OCI-LY7 (cell line): ENCODE data around the gene KIRREL3. TPM values are rescaled to one million over a fixed set of nuclear protein-coding genes. Genes with fewer than 3 reads are reported as not detected.

Source experiments
- BruUV-seq: library from RNA; stranded (reverse); fragments of 400-500 nt; replicated peaks from 2 replicates; lab custom pipeline; 2021; lab: Mats Ljungman, UMichigan
- CTCF ChIA-PET: fragments of 300-600 bp; sonication (Branson Sonifier 250); formaldehyde crosslinking; loops from one replicate; lab custom pipeline; 2022; ENCODE audit warnings: antibody characterized with exemption; ENCODE audit not compliant: unreplicated experiment; lab: Charles Lee
- POLR2A ChIA-PET: fragments of 300-600 bp; sonication (Branson Sonifier 250); formaldehyde crosslinking; loops from one replicate; lab custom pipeline; 2022; ENCODE audit warnings: antibody characterized with exemption; lab: Charles Lee
- DNase-seq: peaks from one replicate; pipeline ENCODE4 v3.0.0-alpha.2; 2015; ENCODE audit warnings: low spot score
- H2AFZ ChIP-seq: fragments of 200-600 bp; sonication (generic), shearing (Covaris generic); 2 replicates; pipeline ENCODE4 v1.6.1; 2014; ENCODE audit warnings: mild to moderate bottlenecking, antibody characterized with exemption, low read length, moderate library complexity
- H3K27ac ChIP-seq: fragments of 200-600 bp; sonication (generic); 2 replicates; pipeline ENCODE4 v1.5.1; 2014; ENCODE audit warnings: mixed run types, low read depth, mild to moderate bottlenecking, moderate library complexity, low read length, inconsistent platforms; ENCODE audit not compliant: poor library complexity, severe bottlenecking
- H3K36me3 ChIP-seq: fragments of 200-600 bp; sonication (generic); 2 replicates; pipeline ENCODE4 v1.6.1; 2014; ENCODE audit warnings: mild to moderate bottlenecking, antibody characterized with exemption, low read length, moderate library complexity, mixed read lengths; ENCODE audit not compliant: insufficient read depth
- H3K4me1 ChIP-seq: fragments of 200-600 bp; sonication (generic); 2 replicates; pipeline ENCODE4 v1.5.1; 2014; ENCODE audit warnings: mild to moderate bottlenecking, low read length; ENCODE audit not compliant: insufficient read depth, poor library complexity, severe bottlenecking
- H3K4me2 ChIP-seq: fragments of 200-600 bp; sonication (generic); 2 replicates; pipeline ENCODE4 v1.6.1; 2014; ENCODE audit warnings: mild to moderate bottlenecking, low read length
- H3K4me3 ChIP-seq: fragments of 200-600 bp; sonication (generic); 2 replicates; pipeline ENCODE4 v1.5.1; 2014; ENCODE audit warnings: mild to moderate bottlenecking, low read depth, low read length; ENCODE audit not compliant: poor library complexity, severe bottlenecking
- H3K79me2 ChIP-seq: fragments of 200-600 bp; sonication (generic); 2 replicates; pipeline ENCODE4 v1.6.1; 2016; ENCODE audit warnings: low read depth, mild to moderate bottlenecking, low read length, moderate library complexity, mixed read lengths; ENCODE audit not compliant: insufficient read depth
- H3K9me2 ChIP-seq: fragments of 200-600 bp; sonication (generic); 2 replicates; pipeline ENCODE4 v1.6.1; 2016; ENCODE audit warnings: mild to moderate bottlenecking, low read length, mixed read lengths; ENCODE audit not compliant: insufficient read depth
- H3K9me3 ChIP-seq: fragments of 200-600 bp; sonication (generic); 2 replicates; pipeline ENCODE4 v1.6.1; 2014; ENCODE audit warnings: mild to moderate bottlenecking, mixed run types, low read length, mixed read lengths
- H4K20me1 ChIP-seq: fragments of 200-600 bp; sonication (generic); 2 replicates; pipeline ENCODE4 v1.6.1; 2014; ENCODE audit warnings: mild to moderate bottlenecking, antibody characterized with exemption, low read length, moderate library complexity, mixed read lengths; ENCODE audit not compliant: insufficient read depth
- EZH2phosphoT487 ChIP-seq: fragments of 200-600 bp; sonication (generic); IDR thresholded peaks from 2 replicates; pipeline ENCODE4 v1.6.1; 2018; ENCODE audit warnings: low read depth, borderline replicate concordance, mild to moderate bottlenecking, mixed run types, antibody characterized with exemption, low read length, moderate library complexity, mixed read lengths
- intact Hi-C: fragments of 100-400 bp; cut with micrococcal nuclease; formaldehyde crosslinking; loops from one replicate; pipeline ENCODE4 v1.10.0; 2022; ENCODE audit not compliant: unreplicated experiment
- total RNA-seq, 2 experiments: library from RNA; depleted of rRNA in 1 of 2; stranded (reverse); fragments of >200 nt in 1 of 2; shearing (Covaris generic) in 1 of 2; gene quantifications; 2 replicates each; pipeline ENCODE4 v1.2.3, GENCODE V29; 2014 to 2022
- TF ChIP-seq, protein P1 (sequence below): fragments of 200-600 bp; sonication (generic); conservative IDR thresholded peaks from 2 replicates; pipeline ENCODE4 v1.5.1; 2014; ENCODE audit warnings: mild to moderate bottlenecking, antibody characterized with exemption, low read length, moderate library complexity, mixed read lengths

Gene KIRREL3
- total RNA-seq, 2 experiments from 2014 or later = not detected

DNA sequence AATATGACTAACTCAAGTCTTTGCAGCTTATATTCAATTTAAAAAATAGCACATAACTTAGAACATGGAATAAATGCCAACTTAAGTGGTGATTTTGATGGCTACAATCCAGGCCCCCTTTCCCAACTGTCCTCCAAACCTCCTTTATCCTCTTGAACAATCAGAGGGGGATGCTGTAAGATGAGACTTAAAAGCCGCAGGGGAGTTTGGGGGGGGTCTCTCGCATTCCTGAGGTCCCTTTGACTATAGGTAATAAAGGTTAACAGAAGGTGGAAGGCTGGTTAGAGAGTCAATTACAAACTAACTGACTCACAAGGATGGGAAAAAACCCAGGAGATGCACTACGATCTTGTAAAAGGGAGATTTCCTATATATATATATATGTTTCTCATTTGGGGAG lies 101.8 kb downstream of the KIRREL3 start:
- CTCF ChIA-PET = no interaction called here
- no peak for TF ChIP-seq EZH2phosphoT487
- TF ChIP-seq, protein P1, sequence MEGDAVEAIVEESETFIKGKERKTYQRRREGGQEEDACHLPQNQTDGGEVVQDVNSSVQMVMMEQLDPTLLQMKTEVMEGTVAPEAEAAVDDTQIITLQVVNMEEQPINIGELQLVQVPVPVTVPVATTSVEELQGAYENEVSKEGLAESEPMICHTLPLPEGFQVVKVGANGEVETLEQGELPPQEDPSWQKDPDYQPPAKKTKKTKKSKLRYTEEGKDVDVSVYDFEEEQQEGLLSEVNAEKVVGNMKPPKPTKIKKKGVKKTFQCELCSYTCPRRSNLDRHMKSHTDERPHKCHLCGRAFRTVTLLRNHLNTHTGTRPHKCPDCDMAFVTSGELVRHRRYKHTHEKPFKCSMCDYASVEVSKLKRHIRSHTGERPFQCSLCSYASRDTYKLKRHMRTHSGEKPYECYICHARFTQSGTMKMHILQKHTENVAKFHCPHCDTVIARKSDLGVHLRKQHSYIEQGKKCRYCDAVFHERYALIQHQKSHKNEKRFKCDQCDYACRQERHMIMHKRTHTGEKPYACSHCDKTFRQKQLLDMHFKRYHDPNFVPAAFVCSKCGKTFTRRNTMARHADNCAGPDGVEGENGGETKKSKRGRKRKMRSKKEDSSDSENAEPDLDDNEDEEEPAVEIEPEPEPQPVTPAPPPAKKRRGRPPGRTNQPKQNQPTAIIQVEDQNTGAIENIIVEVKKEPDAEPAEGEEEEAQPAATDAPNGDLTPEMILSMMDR = no peak
- Histone ChIP-seq H3K79me2 (no peaks in the 10 kb centered on the region), H3K36me3 (no peaks in the 10 kb centered on the region), H3K4me1 (no peaks in the 10 kb centered on the region), H3K9me2 (no peaks in the 10 kb centered on the region), H4K20me1 (no peaks in the 10 kb centered on the region), H3K9me3 (no peaks in the 10 kb centered on the region), H3K27ac (no peak overlapping the region), H2AFZ (no peak overlapping the region), H3K4me3 (no peak overlapping the region), H3K4me2 (no peak overlapping the region)
- POLR2A ChIA-PET = no interaction called here
- BruUV-seq = no TSS peak
- intact Hi-C loops = no loop called here
- DNase-seq = no peak

DNA sequence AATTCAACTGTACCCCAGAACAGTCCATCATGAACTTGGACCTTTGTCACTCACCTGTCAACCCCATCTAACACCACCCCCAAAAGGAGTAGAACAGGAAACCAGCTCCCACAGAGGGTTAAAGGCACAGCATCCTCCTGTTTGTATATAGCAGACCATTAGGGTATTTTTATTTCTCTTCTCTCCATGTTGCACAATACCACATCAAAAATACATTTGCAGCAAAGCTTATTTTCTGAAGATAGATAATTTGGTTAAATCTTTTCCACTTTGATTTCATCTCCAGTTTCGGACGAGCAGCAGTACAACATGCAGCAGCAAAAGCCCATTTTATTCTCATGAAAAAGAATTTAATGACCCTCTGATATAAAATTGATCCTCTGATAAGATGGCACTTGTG lies 103.1 kb downstream of the KIRREL3 start:
- BruUV-seq = no TSS peak
- POLR2A ChIA-PET = no interaction called here
- CTCF ChIA-PET = no interaction called here

DNA sequence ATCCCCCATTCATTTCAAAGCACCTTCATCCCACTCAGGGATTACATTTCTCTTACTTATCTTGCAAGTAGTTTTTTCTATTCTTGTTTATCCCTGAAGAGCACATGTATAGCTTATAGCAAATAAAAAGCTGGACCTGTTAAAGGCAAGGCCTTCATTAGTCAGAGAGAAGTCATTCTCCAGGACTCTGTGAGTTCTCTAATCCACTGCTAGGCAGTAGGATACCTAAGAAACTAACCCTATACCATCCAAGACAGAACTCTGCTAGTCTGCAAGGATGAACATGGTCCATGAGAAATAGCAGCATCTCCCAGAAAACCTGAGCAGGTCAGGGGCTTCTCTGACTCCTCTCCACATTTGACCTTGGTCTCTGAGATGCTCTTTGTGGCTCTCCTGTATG lies 104.5 kb downstream of the KIRREL3 start:
- Histone ChIP-seq H3K27ac (no peak overlapping the region), H3K36me3 (no peaks in the 10 kb centered on the region), H2AFZ (no peak overlapping the region), H3K4me3 (no peak overlapping the region), H3K4me1 (no peaks in the 10 kb centered on the region), H3K9me3 (no peaks in the 10 kb centered on the region), H3K79me2 (no peaks in the 10 kb centered on the region), H4K20me1 (no peaks in the 10 kb centered on the region), H3K9me2 (no peaks in the 10 kb centered on the region), H3K4me2 (no peak overlapping the region)
- POLR2A ChIA-PET = no interaction called here
- DNase-seq = no peak
- BruUV-seq = no TSS peak
- TF ChIP-seq EZH2phosphoT487 = no peak
- CTCF ChIA-PET = no interaction called here
- intact Hi-C loops = no loop called here

More for the DNA sequence above, 103.1 kb downstream of the KIRREL3 start:
- intact Hi-C loops = no loop called here
- Histone ChIP-seq H2AFZ (no peak overlapping the region), H3K36me3 (no peaks in the 10 kb centered on the region), H3K79me2 (no peaks in the 10 kb centered on the region), H3K4me1 (no peaks in the 10 kb centered on the region), H3K27ac (no peak overlapping the region), H4K20me1 (no peaks in the 10 kb centered on the region), H3K4me2 (no peak overlapping the region), H3K9me3 (no peaks in the 10 kb centered on the region), H3K9me2 (no peaks in the 10 kb centered on the region), H3K4me3 (no peak overlapping the region)
- TF ChIP-seq EZH2phosphoT487 = no peak
- TF ChIP-seq, protein P1 = no peak
- DNase-seq = no peak
